ENCODE results near the gene SHISA7.

SHISA7 gene

DNA sequence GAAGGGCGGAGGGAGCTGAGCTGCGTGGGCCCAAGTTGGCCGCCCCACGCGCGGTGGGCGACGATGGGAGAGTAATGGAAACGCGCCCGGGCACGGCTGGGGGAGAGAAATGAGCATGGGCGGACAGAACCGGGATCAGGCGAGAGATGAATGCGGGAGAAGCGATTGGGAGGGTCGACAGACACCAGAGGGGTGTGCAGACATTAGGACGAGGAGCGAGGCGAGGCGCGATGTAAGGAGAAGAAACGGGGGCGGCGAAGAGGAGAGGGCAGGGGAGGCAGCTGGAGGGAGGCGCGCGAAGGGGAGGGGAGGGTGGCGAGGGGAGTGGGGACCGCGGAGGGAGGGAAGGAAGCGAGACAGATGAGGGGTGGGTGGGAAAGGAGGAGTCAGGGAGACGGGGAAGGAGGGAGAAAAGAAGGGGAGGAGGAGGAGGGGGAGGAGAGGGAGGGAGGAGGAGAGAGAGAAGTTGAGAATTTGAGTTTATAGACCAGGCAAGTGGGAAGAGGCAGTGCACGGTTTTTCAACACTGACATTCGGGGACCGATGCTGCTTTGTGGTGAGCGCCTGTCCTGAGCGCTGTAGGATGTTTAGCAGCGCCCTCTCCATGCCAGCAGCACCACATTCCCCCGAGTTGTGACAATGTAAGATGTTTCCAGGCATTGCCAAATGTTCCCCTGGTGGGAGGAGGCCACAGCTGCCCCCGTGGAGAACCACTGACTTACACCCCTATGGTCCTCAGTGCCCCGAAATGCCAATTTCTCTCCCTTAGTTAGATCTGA lies at the start of gene SHISA7:
Gene SHISA7 (minus strand): TSS at position 256 of the 779 bp plus-strand sequence. CDS start 437 bp downstream, outside the sequence.
- DNase-seq (ENCODE audit: low read depth) = no peak
- TF ChIP-seq, protein P1, sequence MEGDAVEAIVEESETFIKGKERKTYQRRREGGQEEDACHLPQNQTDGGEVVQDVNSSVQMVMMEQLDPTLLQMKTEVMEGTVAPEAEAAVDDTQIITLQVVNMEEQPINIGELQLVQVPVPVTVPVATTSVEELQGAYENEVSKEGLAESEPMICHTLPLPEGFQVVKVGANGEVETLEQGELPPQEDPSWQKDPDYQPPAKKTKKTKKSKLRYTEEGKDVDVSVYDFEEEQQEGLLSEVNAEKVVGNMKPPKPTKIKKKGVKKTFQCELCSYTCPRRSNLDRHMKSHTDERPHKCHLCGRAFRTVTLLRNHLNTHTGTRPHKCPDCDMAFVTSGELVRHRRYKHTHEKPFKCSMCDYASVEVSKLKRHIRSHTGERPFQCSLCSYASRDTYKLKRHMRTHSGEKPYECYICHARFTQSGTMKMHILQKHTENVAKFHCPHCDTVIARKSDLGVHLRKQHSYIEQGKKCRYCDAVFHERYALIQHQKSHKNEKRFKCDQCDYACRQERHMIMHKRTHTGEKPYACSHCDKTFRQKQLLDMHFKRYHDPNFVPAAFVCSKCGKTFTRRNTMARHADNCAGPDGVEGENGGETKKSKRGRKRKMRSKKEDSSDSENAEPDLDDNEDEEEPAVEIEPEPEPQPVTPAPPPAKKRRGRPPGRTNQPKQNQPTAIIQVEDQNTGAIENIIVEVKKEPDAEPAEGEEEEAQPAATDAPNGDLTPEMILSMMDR (IDR thresholded peaks at IDR 0.05; ENCODE audit: control insufficient read depth, insufficient read depth, low read depth, low read length, missing control alignments) = no peak
- H3K4me3 ChIP-seq (ENCODE audit: control insufficient read depth, low read depth, low read length) = no peak within 1 kb of the TSS

DNA sequence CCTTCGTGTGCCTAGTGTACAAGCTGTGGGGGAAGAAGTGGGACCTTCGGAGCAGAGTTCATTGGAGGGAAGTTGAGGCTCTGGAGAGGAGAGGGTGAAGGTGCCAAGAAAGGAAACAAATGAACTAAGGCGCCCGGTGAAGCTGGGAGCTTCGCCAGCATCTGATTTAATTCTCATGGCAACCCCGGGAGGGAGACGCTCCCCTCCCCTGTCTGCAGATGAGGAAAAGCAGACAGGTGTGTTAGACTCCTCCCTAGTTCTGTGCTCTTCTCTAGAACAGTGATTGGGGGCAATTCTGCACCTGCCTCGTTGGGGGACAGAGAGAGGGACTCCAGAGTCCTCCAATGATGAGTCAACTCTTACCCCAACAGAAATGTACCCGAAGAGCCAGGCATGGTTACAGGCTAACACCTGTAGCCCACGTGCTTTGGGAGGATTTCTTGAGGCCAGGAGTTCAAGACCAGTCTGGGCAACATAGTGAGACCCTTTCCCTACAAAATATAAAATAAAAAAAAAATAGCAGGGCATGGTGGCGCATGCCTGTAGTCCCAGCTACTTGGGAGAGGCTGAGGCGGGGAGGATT lies 49.4 kb upstream of the SHISA7 start:
- TF ChIP-seq, protein P1 (IDR thresholded peaks at IDR 0.05; ENCODE audit: control insufficient read depth, insufficient read depth, low read depth, low read length, missing control alignments) = no peak
- no peak for DNase-seq (ENCODE audit: low read depth)
- no peak overlapping the region for H3K4me3 ChIP-seq (ENCODE audit: control insufficient read depth, low read depth, low read length)

DNA sequence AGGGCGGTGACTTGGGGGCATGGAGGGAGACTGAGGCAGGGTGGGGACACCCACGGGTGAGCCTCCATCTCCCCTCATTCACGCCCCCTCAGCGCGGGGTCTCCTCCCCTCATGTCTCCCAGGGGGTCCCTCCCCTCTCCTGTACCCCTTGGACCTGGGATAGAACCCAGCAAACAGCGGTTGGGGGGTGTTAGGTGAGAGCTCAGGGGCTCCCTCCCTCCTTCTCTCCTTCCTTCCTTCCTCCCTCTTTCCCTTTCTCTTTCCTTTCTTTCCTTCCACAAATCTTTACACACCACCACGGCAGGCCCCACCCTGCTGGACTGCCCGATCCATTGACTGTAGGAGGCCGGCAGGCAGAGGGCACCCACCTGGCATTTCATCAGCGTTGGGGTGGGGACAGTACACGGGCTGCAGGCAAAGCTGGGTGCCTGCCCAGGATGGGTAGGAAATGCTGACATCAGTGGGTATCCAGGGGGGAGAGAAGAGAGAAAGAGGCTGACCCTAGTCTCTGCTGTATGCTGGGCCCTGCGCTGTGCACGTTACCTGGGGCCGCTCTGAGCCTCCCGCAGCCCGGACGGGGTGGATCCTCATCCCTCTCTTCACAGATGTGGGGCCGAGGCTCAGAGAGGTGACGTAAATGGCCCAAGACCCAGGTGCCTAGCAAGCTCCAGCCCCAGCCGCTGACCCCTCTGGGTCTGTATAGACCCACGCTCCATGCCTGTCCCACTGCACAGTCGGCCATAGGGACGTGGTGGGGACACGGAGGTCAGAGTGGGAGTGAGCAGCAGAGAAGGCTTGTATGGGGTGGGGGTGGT lies 48.7 kb upstream of the SHISA7 start:
- no peak for DNase-seq (ENCODE audit: low read depth)
- no peak overlapping the region for H3K4me3 ChIP-seq (ENCODE audit: control insufficient read depth, low read depth, low read length)
- TF ChIP-seq, protein P1 (IDR thresholded peaks at IDR 0.05; ENCODE audit: control insufficient read depth, insufficient read depth, low read depth, low read length, missing control alignments) = no peak

DNA sequence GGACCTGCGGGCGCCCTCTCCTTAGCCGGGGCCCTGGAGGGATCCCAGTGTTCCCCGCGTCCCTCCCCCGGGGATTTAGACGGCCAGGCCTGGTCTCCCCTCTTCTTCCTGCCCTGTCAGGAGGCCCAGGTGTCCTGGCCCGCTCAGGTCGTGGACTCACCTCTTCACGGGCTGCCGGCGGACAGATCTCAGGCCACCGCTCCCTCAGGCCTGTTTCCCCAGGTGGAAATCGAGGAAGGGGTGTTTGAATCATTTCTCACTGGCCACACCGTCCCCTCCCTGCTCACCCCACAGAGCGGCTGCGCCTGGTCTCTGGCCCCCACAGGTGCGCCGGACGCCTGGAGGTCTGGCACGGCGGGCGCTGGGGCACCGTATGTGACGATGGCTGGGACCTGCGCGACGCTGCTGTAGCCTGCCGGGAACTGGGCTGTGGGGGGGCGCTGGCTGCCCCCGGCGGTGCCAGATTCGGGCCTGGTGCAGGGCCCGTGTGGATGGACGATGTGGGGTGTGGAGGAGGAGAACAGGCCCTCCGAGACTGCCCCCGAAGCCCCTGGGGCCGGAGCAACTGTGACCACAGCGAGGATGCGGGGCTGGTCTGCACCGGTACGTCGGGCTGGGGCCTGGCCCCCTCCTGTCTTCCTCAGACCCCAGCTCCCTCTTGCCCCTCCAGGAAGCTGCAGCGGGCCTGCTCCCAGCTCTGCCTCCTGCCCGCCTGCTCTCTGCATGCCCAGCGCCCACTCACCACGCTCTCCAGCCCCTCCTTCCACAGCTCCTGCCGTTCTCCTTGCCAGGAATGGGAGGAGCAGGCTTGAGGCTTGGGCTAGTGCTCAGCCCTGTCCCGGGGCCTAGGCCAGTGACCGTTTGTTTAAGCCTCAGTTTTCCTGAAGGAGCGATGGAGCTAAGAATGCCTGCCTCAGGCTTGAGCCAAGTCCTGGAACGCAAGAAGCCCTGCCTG lies 47.7 kb upstream of the SHISA7 start:
- DNase-seq (ENCODE audit: low read depth) = no peak
- TF ChIP-seq, protein P1 (IDR thresholded peaks at IDR 0.05; ENCODE audit: control insufficient read depth, insufficient read depth, low read depth, low read length, missing control alignments) = no peak
- no peak overlapping the region for H3K4me3 ChIP-seq (ENCODE audit: control insufficient read depth, low read depth, low read length)

DNA sequence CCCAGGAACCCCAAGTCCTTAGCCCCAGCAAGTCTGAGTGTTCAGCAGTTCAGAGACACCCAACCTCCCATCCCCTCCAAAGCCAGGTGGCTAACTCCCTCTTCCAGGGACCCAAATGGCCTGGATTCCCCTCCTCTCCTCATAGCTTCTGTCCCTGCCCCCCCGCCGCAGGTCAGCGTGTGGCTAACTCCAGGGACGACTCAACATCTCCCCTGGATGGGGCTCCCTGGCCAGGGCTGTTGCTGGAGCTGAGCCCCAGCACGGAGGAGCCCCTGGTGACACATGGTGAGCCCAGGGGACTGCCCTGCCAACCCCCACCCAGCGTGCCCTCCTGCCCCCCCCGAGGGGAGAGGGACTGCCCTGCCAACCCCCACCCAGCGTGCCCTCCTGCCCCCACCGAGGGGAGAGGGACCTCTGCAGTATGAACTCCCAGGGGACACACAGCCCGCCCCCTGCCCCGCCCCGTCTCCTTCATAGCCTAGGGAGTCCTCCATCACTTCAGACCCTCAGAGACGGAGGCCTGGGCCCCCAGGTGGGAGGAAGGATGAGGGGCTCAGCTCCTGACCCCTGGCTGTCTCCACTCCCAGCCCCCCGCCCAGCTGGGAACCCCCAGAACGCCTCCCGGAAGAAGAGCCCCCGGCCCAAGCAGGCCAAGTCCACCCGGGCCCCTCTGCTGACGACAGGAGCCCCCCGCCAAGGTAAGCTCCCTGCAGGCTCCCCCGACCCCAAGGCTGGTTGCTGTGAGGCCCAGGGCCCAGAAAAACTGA lies 46.8 kb upstream of the SHISA7 start:
- DNase-seq (ENCODE audit: low read depth) = no peak
- TF ChIP-seq, protein P1 (IDR thresholded peaks at IDR 0.05; ENCODE audit: control insufficient read depth, insufficient read depth, low read depth, low read length, missing control alignments) = no peak
- H3K4me3 ChIP-seq (ENCODE audit: control insufficient read depth, low read depth, low read length) = peak overlapping the region; percentile 9

All from AG09309 (cell line).